HG02943 (cell line): ENCODE results near the gene RRBP1.

Experiments used
- ATAC-seq: cut with Tn5 transposase; IDR thresholded peaks from one replicate; pipeline ENCODE4 v1.9.1; 2021; ENCODE audit warnings: mild to moderate bottlenecking, low read depth, moderate library complexity; ENCODE audit not compliant: unreplicated experiment

RRBP1 gene

GRCh38 chr20:17614176-17614811 lies 67.7 kb downstream of the RRBP1 start:
- ATAC-seq = no peak

DNA sequence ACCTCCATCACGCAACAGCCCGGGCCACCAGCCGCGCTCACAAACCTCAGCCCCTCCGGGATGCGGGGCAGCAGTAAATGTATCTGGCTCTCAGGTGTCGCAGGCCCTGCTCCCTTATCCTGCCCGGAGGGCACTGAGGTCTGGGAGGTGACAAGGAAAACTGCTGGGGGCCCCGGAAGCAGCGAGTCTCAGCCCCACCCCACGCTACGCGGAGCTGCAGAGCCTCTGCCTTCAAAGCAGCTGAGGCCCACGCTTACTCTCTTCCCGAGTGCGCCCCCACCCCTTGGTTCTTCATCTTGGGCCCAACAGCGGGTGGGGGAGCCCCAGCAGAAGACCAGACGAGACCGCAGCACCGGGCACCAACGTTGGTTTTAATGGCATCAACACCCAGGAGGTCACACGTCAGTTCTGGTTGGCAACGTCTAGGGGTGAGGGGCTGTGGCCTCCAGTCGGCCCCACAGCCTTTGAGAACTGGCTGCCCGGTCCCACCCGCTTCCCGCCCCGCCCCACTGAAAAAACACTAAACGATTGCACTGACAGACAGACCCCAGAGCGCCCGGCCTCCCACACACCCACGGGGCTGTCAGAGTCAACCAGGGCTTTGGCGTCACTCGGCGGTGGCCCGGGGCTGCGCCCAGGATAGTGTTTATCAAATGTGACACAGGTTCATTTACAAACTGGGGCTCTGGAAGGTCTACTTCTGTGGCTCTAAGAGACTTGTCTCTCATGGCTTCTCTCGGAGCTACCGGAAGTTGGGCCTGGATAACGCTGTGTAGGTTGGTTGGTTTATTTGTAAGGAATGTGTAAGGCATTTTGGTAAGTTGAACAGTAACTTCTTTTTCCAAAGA lies 68.5 kb downstream of the RRBP1 start:
- no peak for ATAC-seq

- ATAC-seq = no peak
These were observed 69.1 kb downstream of the RRBP1 start for GRCh38 chr20:17612992-17613327.

DNA sequence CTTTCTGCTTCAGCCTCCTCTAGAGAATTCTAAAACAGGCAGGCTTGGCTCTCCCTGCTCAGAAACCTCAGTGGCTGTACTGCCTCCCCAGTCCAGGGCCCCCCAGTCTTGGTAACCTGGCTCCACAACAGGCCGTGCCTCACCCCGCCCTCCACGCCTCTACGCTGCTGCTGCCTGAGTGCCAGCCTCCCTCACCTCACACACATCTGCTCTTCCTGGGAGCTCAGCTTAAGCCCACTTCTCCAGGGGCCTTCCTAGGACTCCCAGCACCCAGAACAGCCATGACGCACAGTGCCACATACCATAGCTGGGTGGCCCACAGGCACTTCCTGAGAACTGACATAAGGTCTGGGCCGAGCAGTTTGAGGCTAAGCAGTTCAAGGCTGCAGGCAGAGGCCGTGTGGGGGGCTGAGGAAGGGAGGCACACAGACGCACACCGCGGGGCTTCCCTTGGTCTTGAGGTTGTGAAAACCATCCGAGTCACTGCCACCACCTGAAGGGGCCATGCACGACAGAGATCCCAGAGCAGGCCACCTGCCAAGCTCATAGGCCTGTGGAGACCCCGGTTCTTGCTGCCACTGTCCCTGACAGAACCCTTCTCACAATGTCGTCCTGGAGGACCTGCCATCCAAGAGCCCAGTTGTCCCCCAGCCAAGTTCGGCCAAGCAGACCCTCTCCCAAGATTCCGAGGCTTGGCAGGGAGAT lies 69.6 kb downstream of the RRBP1 start:
- no peak for ATAC-seq

GRCh38 chr20:17611540-17612286 lies 70.3 kb downstream of the RRBP1 start:
- no peak for ATAC-seq

DNA sequence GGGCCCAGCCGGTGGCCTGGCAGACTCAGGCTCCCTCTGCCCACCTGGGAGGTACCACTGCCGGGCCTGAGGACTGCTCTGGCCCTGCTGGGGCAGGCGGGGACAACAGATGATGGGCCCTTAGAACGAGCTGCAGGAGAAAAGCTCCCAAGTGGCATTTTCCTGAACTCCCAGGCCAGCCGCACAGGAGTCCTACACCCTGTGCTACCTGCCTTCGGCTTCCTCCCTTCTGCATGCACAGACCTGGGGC lies 70.8 kb downstream of the RRBP1 start:
- ATAC-seq = no peak

DNA sequence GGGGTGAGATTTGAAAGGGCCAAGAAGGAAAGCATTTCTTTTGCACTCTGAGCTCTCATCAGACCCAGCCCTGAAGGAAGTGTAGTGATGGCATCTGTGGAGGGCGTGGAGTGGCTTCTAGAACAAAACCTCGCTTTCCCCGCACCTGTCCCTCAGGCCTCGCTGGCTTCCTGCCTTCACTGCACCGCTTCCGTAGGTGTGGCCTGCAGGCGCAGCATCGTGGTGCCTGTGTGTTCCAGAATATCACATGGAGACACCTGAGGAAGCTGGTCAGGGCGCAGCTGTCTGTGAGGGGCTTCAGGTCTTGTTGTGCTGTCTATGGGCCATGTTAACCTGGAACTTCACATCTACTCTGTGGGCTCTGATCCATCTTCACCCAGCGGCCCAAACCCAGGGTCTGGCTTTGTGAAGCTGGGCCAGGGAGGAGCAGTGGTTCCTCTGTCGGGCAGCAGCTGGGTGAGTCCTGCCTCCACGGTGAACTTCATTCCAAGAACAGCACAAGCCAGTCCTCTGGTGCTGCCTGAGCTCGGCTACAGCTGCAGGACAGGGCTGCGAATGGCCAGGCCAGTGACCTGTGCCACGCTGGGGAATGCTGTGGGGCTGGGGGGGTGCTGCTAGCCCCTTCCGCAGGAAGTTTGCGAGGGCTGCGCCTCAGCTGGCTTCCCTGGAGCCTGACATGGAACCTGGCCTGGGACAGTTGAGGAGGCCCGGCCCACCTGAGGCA lies 71.3 kb downstream of the RRBP1 start:
- ATAC-seq = no peak

- no peak for ATAC-seq
These were observed 72.1 kb downstream of the RRBP1 start for GRCh38 chr20:17609811-17610377.

- ATAC-seq = no peak
These were observed 73.1 kb downstream of the RRBP1 start for GRCh38 chr20:17608701-17609497.

DNA sequence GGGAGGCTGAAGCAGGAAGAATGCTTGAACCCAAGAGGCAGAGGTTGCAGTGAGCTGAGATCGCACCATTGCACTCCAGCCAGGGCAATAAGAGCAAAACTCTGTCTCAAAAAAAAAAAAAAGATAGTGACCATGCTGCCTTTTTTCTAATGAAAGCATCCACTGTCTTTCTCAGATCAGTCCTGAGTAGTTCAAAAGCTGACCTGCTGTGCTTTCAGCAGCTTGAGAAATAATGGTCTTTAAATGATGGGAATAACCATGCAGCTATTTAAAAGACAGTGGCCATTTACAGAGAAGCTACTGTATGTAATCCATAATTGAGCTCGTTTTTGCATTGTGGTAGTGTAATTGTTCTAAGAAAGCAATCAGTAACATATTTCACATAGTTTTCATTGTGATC lies 76.0 kb downstream of the RRBP1 start:
- ATAC-seq = no peak

DNA sequence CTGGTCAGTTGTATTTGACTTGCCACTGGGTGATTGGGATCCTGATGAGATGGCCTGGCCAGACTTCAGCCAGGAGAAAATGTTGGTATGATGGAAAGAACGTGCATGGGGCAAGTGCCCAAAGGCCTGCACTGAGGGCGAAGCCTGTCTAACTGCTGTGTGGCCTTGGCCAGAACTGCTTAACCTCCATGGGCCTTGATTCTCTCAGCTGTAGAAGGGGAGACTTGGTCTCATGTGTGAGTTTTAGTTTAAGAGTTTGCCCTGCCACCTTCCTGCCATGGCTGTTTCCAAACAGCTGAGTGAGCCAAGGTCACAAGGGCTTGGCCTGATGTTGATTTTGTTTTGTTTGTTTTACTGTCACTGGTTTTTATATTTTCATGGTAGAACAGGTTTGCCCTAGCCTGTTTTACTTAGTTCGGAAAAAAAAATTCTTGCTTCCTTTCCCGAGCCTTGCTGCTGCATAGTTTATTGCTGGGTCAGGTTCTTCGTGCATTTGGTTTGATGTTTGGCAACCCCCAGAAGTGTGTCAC lies 76.8 kb downstream of the RRBP1 start:
- no peak for ATAC-seq

DNA sequence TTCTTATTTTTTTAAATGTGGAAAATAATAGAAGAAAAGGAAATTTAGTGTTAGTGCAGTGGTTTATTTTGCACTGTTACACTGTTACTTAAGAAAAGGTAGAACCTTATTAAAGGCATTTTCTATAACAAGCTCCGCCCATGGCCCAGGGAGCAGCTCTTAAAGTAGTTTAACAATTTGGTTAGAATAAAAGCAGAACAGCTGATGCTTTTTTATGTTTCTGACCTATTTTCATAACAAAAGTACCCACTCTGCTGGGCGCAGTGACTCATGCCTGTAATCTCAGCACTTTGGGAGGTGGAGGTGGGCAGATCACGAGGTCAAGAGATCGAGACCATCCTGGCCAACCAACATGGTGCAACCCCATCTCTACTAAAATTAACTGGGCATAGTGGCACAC lies 79.5 kb downstream of the RRBP1 start:
- ATAC-seq = no peak

DNA sequence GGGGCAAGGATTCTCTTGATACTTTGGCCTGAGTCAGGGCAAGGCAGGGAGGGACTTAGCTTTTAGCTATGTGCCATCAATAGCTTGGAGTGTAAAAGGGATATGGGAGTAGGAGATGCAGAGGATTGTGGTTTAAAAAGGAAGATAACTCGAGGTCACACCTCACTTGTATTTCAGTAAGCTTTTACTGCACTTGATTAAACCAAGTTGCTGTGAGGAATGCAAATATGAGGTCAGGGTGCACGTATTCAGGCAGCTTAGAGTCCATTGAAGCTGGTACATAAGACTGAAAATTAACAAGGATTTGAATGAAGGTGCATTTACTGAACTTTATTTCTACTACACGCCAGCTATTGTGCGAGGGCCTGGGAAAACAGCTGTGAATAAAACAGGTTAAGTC lies 80.1 kb downstream of the RRBP1 start:
- ATAC-seq = no peak

DNA sequence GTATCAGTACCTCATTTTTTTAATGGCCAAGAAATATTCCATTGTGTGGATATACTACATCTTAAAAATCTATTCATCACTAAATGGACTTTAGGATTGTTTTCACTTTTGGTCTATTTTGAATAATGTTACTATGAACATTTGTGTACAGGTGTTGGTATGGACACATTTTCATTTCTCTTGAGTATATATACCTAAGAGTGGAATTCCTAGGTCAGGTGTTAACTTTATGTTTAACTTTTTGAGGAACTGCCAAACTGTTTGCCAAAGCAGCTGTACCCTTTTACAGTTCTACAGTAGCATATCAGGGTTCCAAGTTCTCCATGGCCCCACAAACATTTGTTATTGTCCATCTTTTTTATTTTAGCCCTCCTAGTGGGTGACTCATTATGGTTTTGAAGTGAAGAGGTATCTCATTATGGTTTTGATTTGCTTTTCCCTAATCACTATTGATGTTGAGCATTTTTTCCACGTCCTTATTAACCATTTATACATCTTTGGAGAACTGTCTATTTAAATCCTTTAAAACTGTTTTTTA lies 84.0 kb downstream of the RRBP1 start:
- ATAC-seq = no peak

- ATAC-seq = no peak
These were observed 86.2 kb downstream of the RRBP1 start for GRCh38 chr20:17595856-17596255.

DNA sequence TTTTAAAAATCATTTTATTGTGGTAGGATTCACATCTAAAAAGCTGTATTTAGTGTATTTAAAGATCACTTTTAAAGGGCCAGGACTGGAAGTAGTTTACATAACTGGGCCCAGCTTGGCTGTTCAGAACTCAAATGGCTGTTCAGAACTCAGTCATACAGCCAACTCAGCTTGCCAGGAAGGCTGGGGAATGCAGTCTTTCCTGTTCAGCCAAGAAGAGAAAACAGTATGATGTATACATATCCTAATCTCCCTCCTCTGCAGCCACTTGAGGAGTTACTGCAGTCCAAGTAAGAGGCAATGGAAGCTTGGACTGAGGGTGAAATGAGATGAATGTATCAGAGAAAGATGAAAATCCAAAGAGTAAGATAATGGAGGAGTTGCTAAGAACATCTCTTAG lies 87.6 kb downstream of the RRBP1 start:
- ATAC-seq = no peak

GRCh38 chr20:17593902-17594301 lies 88.1 kb downstream of the RRBP1 start:
- ATAC-seq = no peak

DNA sequence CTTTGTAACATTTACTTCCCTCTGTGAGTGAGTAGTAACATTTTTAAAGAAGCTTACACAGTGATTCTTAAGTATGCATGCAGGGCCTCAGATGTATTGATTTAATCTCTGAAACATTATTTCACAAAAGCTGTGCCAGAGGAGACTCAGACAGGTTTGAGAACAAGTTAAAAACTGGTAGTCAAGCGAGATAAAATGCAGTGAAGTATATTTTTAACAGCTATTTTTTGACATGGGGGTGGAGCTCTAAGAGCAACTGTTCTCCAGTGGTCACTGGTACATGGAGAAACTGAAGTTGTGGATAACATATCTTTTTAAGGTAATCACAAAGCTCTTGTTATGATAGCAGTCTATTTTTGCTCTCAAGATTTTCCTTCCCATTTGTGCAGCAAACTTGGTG lies 91.8 kb downstream of the RRBP1 start:
- ATAC-seq = no peak
